ENCODE data around the gene RALGAPB. TPM values are rescaled to one million over a fixed set of nuclear protein-coding genes. Genes with fewer than 3 reads are reported as not detected.

RALGAPB gene
- total and polyA plus RNA-seq, 2 of the 13 experiments (the other 11 are each of a cell fraction or from before 2014, with no cell fraction given): 17.6 to 30.6 TPM

GRCh38 chr20:38601216-38602184 is 128.9 kb downstream of the RALGAPB start, which contains the start of gene ARHGAP40 (continued):
- TF ChIP-seq, protein P1, sequence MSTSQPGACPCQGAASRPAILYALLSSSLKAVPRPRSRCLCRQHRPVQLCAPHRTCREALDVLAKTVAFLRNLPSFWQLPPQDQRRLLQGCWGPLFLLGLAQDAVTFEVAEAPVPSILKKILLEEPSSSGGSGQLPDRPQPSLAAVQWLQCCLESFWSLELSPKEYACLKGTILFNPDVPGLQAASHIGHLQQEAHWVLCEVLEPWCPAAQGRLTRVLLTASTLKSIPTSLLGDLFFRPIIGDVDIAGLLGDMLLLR (CRISPR knock-in tag; IDR thresholded peaks at IDR 0.05): no peak
- TF ChIP-seq ZBTB42 (CRISPR knock-in tag; IDR thresholded peaks at IDR 0.05): no peak
- peak; percentile 57 for TF ChIP-seq ZNF768 (CRISPR knock-in tag; IDR thresholded peaks at IDR 0.05)
- peak; percentile 21 for TF ChIP-seq ZNF883 (CRISPR knock-in tag; IDR thresholded peaks at IDR 0.05; ENCODE audit: not compliant biosample characterization)
- no peak for TF ChIP-seq ZNF160 (CRISPR knock-in tag; IDR thresholded peaks at IDR 0.05)
- TF ChIP-seq MYNN (CRISPR knock-in tag; IDR thresholded peaks at IDR 0.05; ENCODE audit: low read depth): no peak; the same call in 1 of the 2 replicates
- no peak for TF ChIP-seq NR1H2 (CRISPR knock-in tag; IDR thresholded peaks at IDR 0.05; ENCODE audit: borderline replicate concordance, low read depth)
- no peak for TF ChIP-seq ZNF670 (CRISPR knock-in tag; IDR thresholded peaks at IDR 0.05; ENCODE audit: borderline replicate concordance)
- TF ChIP-seq POLR2AphosphoS5 (IDR thresholded peaks at IDR 0.05; ENCODE audit: low read depth, low read length): no peak
- TF ChIP-seq ARNT (IDR thresholded peaks at IDR 0.05): no peak
- no peak for TF ChIP-seq DBP (CRISPR knock-in tag; IDR thresholded peaks at IDR 0.05; ENCODE audit: not compliant biosample characterization)
- TF ChIP-seq ZNF468 (CRISPR knock-in tag; IDR thresholded peaks at IDR 0.05): no peak
- no peak for TF ChIP-seq SNRNP70 (IDR thresholded peaks at IDR 0.05; ENCODE audit: low read depth, low read length)
- TF ChIP-seq HINFP (CRISPR knock-in tag; IDR thresholded peaks at IDR 0.05; ENCODE audit: low read depth): no peak
- TF ChIP-seq, protein P2, sequence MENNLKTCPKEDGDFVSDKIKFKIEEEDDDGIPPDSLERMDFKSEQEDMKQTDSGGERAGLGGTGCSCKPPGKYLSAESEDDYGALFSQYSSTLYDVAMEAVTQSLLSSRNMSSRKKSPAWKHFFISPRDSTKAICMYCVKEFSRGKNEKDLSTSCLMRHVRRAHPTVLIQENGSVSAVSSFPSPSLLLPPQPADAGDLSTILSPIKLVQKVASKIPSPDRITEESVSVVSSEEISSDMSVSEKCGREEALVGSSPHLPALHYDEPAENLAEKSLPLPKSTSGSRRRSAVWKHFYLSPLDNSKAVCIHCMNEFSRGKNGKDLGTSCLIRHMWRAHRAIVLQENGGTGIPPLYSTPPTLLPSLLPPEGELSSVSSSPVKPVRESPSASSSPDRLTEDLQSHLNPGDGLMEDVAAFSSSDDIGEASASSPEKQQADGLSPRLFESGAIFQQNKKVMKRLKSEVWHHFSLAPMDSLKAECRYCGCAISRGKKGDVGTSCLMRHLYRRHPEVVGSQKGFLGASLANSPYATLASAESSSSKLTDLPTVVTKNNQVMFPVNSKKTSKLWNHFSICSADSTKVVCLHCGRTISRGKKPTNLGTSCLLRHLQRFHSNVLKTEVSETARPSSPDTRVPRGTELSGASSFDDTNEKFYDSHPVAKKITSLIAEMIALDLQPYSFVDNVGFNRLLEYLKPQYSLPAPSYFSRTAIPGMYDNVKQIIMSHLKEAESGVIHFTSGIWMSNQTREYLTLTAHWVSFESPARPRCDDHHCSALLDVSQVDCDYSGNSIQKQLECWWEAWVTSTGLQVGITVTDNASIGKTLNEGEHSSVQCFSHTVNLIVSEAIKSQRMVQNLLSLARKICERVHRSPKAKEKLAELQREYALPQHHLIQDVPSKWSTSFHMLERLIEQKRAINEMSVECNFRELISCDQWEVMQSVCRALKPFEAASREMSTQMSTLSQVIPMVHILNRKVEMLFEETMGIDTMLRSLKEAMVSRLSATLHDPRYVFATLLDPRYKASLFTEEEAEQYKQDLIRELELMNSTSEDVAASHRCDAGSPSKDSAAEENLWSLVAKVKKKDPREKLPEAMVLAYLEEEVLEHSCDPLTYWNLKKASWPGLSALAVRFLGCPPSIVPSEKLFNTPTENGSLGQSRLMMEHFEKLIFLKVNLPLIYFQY (CRISPR knock-in tag; IDR thresholded peaks at IDR 0.05; ENCODE audit: borderline replicate concordance): no peak
- TF ChIP-seq DR1 (CRISPR knock-in tag; IDR thresholded peaks at IDR 0.05): no peak
- peak; percentile 42; the same call in 1 of the 2 replicates for TF ChIP-seq TAF1 (CRISPR knock-in tag; IDR thresholded peaks at IDR 0.05)
- TF ChIP-seq ZNF10 (CRISPR knock-in tag; IDR thresholded peaks at IDR 0.05; ENCODE audit: borderline replicate concordance, low read depth): no peak
- TF ChIP-seq GMEB1 (CRISPR knock-in tag; IDR thresholded peaks at IDR 0.05; ENCODE audit: borderline replicate concordance): no peak
- TF ChIP-seq ZKSCAN1 (IDR thresholded peaks at IDR 0.05; ENCODE audit: low read length): peak; percentile 83
